ENCODE measurements around the gene WDR62. TPM values are rescaled to one million over a fixed set of nuclear protein-coding genes. Genes with fewer than 3 reads are reported as not detected.

Gene WDR62
- total RNA-seq: 10 to 100 TPM; 23.5 to 34.4 TPM
- polyA plus RNA-seq (2013, experiment 1 of 2): 20.2 TPM
- 19.0 TPM for polyA plus RNA-seq (2013, experiment 2 of 2)
- long read RNA-seq, experiment 1, partial matches to known transcripts: 6 of 10 reads
- long read RNA-seq, experiment 1, other reads (novel, unspliced or antisense): 4 of 10 reads
- long read RNA-seq, experiment 2, full-length matches to known transcripts: 23 of 56 reads
- long read RNA-seq, experiment 2, partial matches to known transcripts: 12 of 56 reads
- long read RNA-seq, experiment 2, other reads (novel, unspliced or antisense): 21 of 56 reads
- long read RNA-seq, experiment 3, full-length matches to known transcripts: 25 of 60 reads
- long read RNA-seq, experiment 3, partial matches to known transcripts: 7 of 60 reads
- long read RNA-seq, experiment 3, other reads (novel, unspliced or antisense): 28 of 60 reads
- long read RNA-seq, experiment 4: 0 reads

GRCh38 chr19:36054733-36055686 lies at the start of gene WDR62:
Gene WDR62 (plus strand): TSS chr19:36054897. CDS start chr19:36054972, 75 bp downstream.
- H3K9me3 Mint-ChIP-seq: no peaks in the 10 kb centered on the region

DNA sequence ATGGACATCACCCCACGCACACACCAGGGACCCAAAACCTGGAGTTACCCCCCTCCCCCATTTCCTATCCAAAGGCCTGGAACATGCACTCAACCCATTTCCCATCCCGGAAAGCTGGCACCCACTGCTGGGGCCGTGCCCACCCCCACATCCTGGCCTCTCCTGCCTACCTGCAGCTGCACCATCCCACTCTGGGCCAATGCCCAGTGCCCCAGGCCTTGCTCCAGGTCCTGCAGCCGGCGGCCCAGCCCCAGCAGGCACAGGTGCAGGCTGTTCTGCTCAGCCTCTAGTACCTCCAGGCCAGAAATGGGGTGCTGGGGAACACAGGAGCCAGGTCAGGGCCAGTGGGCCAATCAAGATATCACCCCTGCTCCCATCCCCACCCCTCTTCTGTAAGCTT lies 47.7 kb upstream of the WDR62 start:
- H3K9me3 Mint-ChIP-seq: no peaks in the 10 kb centered on the region
- Histone ChIP-seq H3K9ac (ENCODE audit: extremely low read depth, low read length, poor library complexity, severe bottlenecking) (no peak overlapping the region), H3K27ac (ENCODE audit: low read depth, low read length) (no peak overlapping the region), H3K9me3 (ENCODE audit: control insufficient read depth, low read length) (no peaks in the 10 kb centered on the region), H3K27me3 (ENCODE audit: control insufficient read depth, insufficient read depth, low read length, poor library complexity, severe bottlenecking) (no peaks in the 10 kb centered on the region), H3K36me3 (ENCODE audit: control insufficient read depth, insufficient read depth, low read length) (no peaks in the 10 kb centered on the region), H3K4me3 (ENCODE audit: low read length) (no peak overlapping the region), H3K4me1 (ENCODE audit: control insufficient read depth, insufficient read depth, low read length) (no peaks in the 10 kb centered on the region)
- DNase-seq: no peak
- H3K4me3 Mint-ChIP-seq: peak overlapping the region; percentile 88
- no peak overlapping the region for H3K27ac Mint-ChIP-seq
- H3K4me1 Mint-ChIP-seq: peaks cover 13% of the 10 kb centered on the region
- TF ChIP-seq, protein P1, sequence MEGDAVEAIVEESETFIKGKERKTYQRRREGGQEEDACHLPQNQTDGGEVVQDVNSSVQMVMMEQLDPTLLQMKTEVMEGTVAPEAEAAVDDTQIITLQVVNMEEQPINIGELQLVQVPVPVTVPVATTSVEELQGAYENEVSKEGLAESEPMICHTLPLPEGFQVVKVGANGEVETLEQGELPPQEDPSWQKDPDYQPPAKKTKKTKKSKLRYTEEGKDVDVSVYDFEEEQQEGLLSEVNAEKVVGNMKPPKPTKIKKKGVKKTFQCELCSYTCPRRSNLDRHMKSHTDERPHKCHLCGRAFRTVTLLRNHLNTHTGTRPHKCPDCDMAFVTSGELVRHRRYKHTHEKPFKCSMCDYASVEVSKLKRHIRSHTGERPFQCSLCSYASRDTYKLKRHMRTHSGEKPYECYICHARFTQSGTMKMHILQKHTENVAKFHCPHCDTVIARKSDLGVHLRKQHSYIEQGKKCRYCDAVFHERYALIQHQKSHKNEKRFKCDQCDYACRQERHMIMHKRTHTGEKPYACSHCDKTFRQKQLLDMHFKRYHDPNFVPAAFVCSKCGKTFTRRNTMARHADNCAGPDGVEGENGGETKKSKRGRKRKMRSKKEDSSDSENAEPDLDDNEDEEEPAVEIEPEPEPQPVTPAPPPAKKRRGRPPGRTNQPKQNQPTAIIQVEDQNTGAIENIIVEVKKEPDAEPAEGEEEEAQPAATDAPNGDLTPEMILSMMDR (conservative IDR thresholded peaks at IDR 0.05): no peak
- 92 to 100% methylated on average over 2 to 5 of the region's 5 CpGs for WGBS, 2 experiments (ENCODE audit: insufficient coverage in 1 of 2, insufficient read length in 1 of 2)
- H3K27me3 Mint-ChIP-seq (ENCODE audit: insufficient read depth): peaks cover 4% of the 10 kb centered on the region
- peaks cover 31% of the 10 kb centered on the region for H3K36me3 Mint-ChIP-seq (ENCODE audit: low read depth)

More at GRCh38 chr19:36054733-36055686, at the start of gene WDR62:
- Mint-ChIP-seq H3K36me3 (ENCODE audit: low read depth) (peaks cover 16% of the 10 kb centered on the region), H3K4me3 (peak within 1 kb of the TSS; percentile 83), H3K27me3 (ENCODE audit: insufficient read depth) (peaks cover 2% of the 10 kb centered on the region), H3K27ac (peak within 1 kb of the TSS; percentile 99), H3K4me1 (peaks cover 30% of the 10 kb centered on the region)
- Histone ChIP-seq H3K36me3 (ENCODE audit: control insufficient read depth, insufficient read depth, low read length) (no peaks in the 10 kb centered on the region), H3K27me3 (ENCODE audit: control insufficient read depth, insufficient read depth, low read length, poor library complexity, severe bottlenecking) (no peaks in the 10 kb centered on the region), H3K4me1 (ENCODE audit: control insufficient read depth, insufficient read depth, low read length) (peaks cover 3% of the 10 kb centered on the region), H3K4me3 (ENCODE audit: low read length) (peak within 1 kb of the TSS; percentile 90), H3K27ac (ENCODE audit: low read depth, low read length) (peak within 1 kb of the TSS; percentile 96), H3K9ac (ENCODE audit: extremely low read depth, low read length, poor library complexity, severe bottlenecking) (peak within 1 kb of the TSS; percentile 74), H3K9me3 (ENCODE audit: control insufficient read depth, low read length) (no peaks in the 10 kb centered on the region)
- 0% methylated on average over 25 to 76 of the region's 76 CpGs for WGBS, 2 experiments (ENCODE audit: insufficient coverage in 1 of 2, insufficient read length in 1 of 2)
- DNase-seq: peak; percentile 97
- TF ChIP-seq, protein P1 (conservative IDR thresholded peaks at IDR 0.05): no peak

GRCh38 chr19:36008336-36008978 lies 46.2 kb upstream of the WDR62 start, which contains the start of gene SYNE4:
Gene SYNE4 (minus strand): TSS chr19:36008813. CDS start chr19:36008681, 132 bp downstream.
- peaks cover 4% of the 10 kb centered on the region for H3K27me3 Mint-ChIP-seq (ENCODE audit: insufficient read depth)
- peak; percentile 95 for DNase-seq
- peaks cover 21% of the 10 kb centered on the region for H3K36me3 Mint-ChIP-seq (ENCODE audit: low read depth)
- H3K4me1 ChIP-seq (ENCODE audit: control insufficient read depth, insufficient read depth, low read length): no peaks in the 10 kb centered on the region
- H3K27me3 ChIP-seq (ENCODE audit: control insufficient read depth, insufficient read depth, low read length, poor library complexity, severe bottlenecking): no peaks in the 10 kb centered on the region
- WGBS, 2 experiments (ENCODE audit: insufficient coverage in 1 of 2, insufficient read length in 1 of 2): 68 to 76% methylated on average over 11 to 19 of the region's 19 CpGs
- no peaks in the 10 kb centered on the region for H3K36me3 ChIP-seq (ENCODE audit: control insufficient read depth, insufficient read depth, low read length)
- H3K4me1 Mint-ChIP-seq: peaks cover 17% of the 10 kb centered on the region
- no peak within 1 kb of the TSS for H3K9ac ChIP-seq (ENCODE audit: extremely low read depth, low read length, poor library complexity, severe bottlenecking)
- H3K4me3 ChIP-seq (ENCODE audit: low read length): peak within 1 kb of the TSS; percentile 64
- H3K4me3 Mint-ChIP-seq: peak within 1 kb of the TSS; percentile 88
- no peaks in the 10 kb centered on the region for H3K9me3 ChIP-seq (ENCODE audit: control insufficient read depth, low read length)
- H3K27ac ChIP-seq (ENCODE audit: low read depth, low read length): no peak within 1 kb of the TSS
- peak within 1 kb of the TSS; percentile 93 for H3K27ac Mint-ChIP-seq
- no peaks in the 10 kb centered on the region for H3K9me3 Mint-ChIP-seq
- TF ChIP-seq, protein P1 (conservative IDR thresholded peaks at IDR 0.05): no peak
